Measurements from ENCODE around the gene AGBL1. TPM values are rescaled to one million over a fixed set of nuclear protein-coding genes. Genes with fewer than 3 reads are reported as not detected.

AGBL1 gene
- total RNA-seq, 2 donors from 2014 or later, result not detected

GRCh38 chr15:86689006-86689405, 609.3 kb downstream of the AGBL1 start:
- Histone ChIP-seq H3K4me1 (no peaks in the 10 kb centered on the region), H3K27ac (no peak overlapping the region), H3K9me3 (no peaks in the 10 kb centered on the region), H3K36me3 (no peaks in the 10 kb centered on the region), H3K4me3 (no peak overlapping the region), H3K27me3 (no peaks in the 10 kb centered on the region)
- TF ChIP-seq CTCF (IDR thresholded peaks at IDR 0.05), result no peak
- no peak for DNase-seq (ENCODE audit: low spot score)

- no peak for DNase-seq (ENCODE audit: low spot score)
- no peak overlapping the region for H3K27ac ChIP-seq
- TF ChIP-seq CTCF (IDR thresholded peaks at IDR 0.05), result no peak
- no peaks in the 10 kb centered on the region for H3K9me3 ChIP-seq
- H3K4me3 ChIP-seq, result no peak overlapping the region
- H3K27me3 ChIP-seq, result no peaks in the 10 kb centered on the region
- H3K4me1 ChIP-seq, result no peaks in the 10 kb centered on the region
- H3K36me3 ChIP-seq, result no peaks in the 10 kb centered on the region
Measured at GRCh38 chr15:86690566-86690965, 610.9 kb downstream of the AGBL1 start.

GRCh38 chr15:86691091-86691663, 611.5 kb downstream of the AGBL1 start:
- no peaks in the 10 kb centered on the region for H3K4me1 ChIP-seq
- no peak overlapping the region for H3K27ac ChIP-seq
- no peaks in the 10 kb centered on the region for H3K36me3 ChIP-seq
- H3K27me3 ChIP-seq, result no peaks in the 10 kb centered on the region
- H3K9me3 ChIP-seq, result no peaks in the 10 kb centered on the region
- DNase-seq (ENCODE audit: low spot score), result no peak
- TF ChIP-seq CTCF (IDR thresholded peaks at IDR 0.05), result peak in 1 of 2 donors; percentile 35
- H3K4me3 ChIP-seq, result no peak overlapping the region

GRCh38 chr15:86700864-86701610, 621.4 kb downstream of the AGBL1 start:
- H3K4me3 ChIP-seq, result no peak overlapping the region
- no peak overlapping the region for H3K27ac ChIP-seq
- no peaks in the 10 kb centered on the region for H3K9me3 ChIP-seq
- DNase-seq (ENCODE audit: low spot score), result no peak
- no peaks in the 10 kb centered on the region for H3K27me3 ChIP-seq
- no peaks in the 10 kb centered on the region for H3K36me3 ChIP-seq
- no peak for TF ChIP-seq CTCF (IDR thresholded peaks at IDR 0.05)
- H3K4me1 ChIP-seq, result no peaks in the 10 kb centered on the region

- Histone ChIP-seq H3K36me3 (no peaks in the 10 kb centered on the region), H3K4me3 (no peak overlapping the region), H3K27ac (no peak overlapping the region), H3K27me3 (no peaks in the 10 kb centered on the region), H3K4me1 (no peaks in the 10 kb centered on the region), H3K9me3 (no peaks in the 10 kb centered on the region)
- DNase-seq (ENCODE audit: low spot score), result no peak
- no peak for TF ChIP-seq CTCF (IDR thresholded peaks at IDR 0.05)
Measured at GRCh38 chr15:86701611-86701963, 621.9 kb downstream of the AGBL1 start.

- no peak for DNase-seq (ENCODE audit: low spot score)
- Histone ChIP-seq H3K27ac (no peak overlapping the region), H3K9me3 (no peaks in the 10 kb centered on the region), H3K4me1 (no peaks in the 10 kb centered on the region), H3K36me3 (no peaks in the 10 kb centered on the region), H3K4me3 (no peak overlapping the region), H3K27me3 (no peaks in the 10 kb centered on the region)
- no peak for TF ChIP-seq CTCF (IDR thresholded peaks at IDR 0.05)
Measured at GRCh38 chr15:86706813-86707212, 627.1 kb downstream of the AGBL1 start.

Measured in right atrium auricular region (tissue), 2 donors.